GM10266 (cell line): Measurements from ENCODE around the gene ATG12.

ENCODE experiments used
- DNase-seq: peaks from one replicate; pipeline ENCODE4 v3.0.0; 2012; ENCODE audit errors: extremely low spot score
- TF ChIP-seq, protein P1 (sequence below): IDR thresholded peaks from 2 replicates; pipeline ENCODE4 v1.5.1; 2012; ENCODE audit warnings: mild to moderate bottlenecking, low read depth; ENCODE audit not compliant: control insufficient read depth, insufficient read depth; ENCODE audit errors: missing control alignments

Gene ATG12

DNA sequence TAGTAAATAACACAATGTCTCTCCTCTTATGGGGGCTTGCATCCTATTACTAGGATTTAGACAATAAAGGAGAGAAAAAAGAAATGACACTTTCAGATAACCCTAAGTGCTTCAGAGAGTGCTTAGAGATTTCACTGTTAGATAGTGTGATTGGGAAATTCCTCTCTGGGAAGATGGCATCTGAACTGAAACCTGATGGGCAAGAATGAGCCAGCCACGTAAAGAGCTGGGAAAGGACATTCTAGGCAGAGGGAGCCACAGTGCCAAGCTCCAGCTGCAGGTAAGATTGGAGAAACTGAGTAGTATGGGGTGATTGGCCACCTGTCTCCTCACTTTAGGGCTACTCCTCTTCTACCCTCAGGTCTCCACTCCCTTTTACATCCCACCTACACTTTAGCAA is 39.4 kb downstream of the ATG12 start:
- TF ChIP-seq, protein P1, sequence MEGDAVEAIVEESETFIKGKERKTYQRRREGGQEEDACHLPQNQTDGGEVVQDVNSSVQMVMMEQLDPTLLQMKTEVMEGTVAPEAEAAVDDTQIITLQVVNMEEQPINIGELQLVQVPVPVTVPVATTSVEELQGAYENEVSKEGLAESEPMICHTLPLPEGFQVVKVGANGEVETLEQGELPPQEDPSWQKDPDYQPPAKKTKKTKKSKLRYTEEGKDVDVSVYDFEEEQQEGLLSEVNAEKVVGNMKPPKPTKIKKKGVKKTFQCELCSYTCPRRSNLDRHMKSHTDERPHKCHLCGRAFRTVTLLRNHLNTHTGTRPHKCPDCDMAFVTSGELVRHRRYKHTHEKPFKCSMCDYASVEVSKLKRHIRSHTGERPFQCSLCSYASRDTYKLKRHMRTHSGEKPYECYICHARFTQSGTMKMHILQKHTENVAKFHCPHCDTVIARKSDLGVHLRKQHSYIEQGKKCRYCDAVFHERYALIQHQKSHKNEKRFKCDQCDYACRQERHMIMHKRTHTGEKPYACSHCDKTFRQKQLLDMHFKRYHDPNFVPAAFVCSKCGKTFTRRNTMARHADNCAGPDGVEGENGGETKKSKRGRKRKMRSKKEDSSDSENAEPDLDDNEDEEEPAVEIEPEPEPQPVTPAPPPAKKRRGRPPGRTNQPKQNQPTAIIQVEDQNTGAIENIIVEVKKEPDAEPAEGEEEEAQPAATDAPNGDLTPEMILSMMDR, result no peak
- no peak for DNase-seq

DNA sequence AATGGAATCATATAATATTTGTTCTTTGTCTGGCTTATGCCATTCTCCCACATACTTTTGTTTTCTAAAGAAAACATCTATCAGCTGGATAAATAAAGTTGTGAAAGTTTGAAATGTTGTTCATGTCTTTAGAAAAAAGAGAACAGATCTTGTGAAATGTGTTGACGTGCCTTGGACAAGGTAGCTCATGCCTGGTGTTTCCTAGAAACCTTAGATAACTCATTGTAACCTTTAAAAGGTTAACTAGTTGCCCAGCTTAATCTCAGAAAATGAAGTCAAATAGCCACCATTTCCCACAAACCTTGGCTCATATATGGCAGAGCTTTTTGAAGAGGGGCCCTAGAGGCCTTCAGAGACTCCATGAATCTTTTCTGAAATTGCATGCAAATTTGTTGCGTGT is 40.2 kb downstream of the ATG12 start:
- DNase-seq, result no peak
- TF ChIP-seq, protein P1, result no peak

DNA sequence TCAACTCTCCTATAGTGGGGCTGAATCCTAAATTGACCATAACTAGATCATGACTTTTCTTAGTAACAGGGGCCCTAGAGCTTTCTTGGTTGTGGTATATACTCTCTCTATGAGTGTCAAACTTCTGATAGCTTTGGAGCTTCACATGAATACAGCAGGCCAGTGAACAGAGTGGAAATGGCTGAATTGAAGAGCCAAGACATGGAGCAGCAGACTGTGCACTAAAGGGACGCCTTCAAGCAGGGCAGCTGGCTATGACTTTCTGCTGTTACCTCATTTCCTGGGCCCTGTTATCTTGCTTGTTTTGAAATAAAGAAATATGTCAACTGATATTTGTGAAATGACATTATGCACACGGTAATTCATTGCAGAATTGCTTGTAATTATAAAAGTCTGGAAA is 41.3 kb downstream of the ATG12 start:
- DNase-seq, result no peak
- TF ChIP-seq, protein P1, result no peak

DNA sequence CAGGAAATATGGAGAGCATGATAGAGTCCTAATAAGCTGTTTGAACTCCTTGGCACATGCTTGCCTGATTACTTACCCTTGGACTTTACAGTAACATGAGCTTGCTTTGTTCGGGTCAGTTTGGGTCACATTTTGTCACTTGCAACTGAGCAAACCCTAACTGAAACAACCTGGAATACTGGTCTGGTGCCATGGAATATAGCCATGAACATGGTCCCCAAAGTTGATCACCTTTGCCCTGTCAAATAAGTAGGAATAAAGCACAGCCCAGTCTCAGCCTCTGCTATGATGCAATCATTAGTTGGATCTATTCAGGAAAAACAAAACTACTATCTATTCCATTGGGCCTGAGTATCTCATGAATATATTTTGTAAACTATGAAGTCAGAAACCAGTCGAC is 43.1 kb downstream of the ATG12 start:
- TF ChIP-seq, protein P1, result no peak
- DNase-seq, result no peak

DNA sequence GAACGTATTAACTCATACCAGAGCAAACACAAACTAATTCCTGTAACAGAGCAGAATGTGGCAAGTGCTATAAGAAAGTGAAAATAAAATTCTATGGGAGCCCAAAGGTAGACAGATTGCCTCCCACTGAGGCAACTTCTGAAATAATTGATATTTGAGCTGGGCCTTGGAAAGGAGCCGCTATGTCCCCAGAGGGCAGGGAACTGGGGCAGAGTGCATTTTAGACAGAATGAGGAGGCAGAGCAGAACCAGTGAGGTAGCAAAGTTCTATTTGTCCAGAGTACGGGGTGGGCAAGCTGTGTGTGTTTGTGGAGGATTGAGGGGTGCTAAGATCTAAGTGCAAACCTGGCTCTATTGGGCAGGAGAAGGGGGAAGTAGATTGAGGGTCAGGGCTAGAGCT is 44.7 kb downstream of the ATG12 start:
- TF ChIP-seq, protein P1, result no peak
- no peak for DNase-seq

DNA sequence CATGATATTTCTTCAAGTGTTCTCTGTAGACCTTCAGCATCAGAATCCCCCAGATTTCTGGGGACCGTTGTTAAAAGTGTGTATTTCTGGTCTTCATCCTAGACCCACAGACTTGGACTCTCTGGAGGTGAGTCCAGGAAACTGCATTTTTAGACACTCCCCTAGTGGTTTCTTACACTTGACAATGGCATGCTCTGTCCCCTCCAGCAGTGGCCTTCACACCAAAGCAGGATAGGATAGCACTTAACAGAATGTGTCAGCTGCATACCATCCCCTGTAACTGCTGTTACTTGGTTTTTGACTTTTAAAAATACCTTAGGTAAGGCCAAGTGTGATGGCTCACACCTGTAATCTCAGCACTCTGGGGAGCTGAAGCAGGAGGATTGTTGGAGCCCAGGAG is 45.7 kb downstream of the ATG12 start:
- TF ChIP-seq, protein P1, result no peak
- no peak for DNase-seq

DNA sequence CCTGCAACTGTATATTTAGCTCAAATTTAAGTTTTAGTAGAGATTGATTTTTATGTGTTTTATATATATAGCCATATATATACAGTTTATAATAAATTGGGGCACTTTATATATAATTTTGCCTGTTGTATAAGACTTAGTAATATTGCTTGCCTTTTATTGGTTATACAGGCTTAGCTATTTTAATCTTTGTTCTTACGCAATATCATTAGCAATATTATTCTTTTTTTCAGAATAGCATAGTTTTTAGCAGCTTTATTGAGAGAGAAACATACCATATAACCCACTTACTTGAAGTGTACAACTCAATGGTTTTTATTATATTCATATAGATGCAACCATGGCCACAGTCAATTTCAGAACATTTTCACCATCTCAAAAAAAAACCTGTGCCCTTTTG is 52.9 kb downstream of the ATG12 start:
- DNase-seq, result no peak
- TF ChIP-seq, protein P1, result no peak
